H7 (cell line): ENCODE measurements around the gene SP6. TPM values are rescaled to one million over a fixed set of nuclear protein-coding genes. Genes with fewer than 3 reads are reported as not detected.

Experiments used
- total RNA-seq: library from RNA; depleted of rRNA; stranded (reverse); fragments of >200 nt; shearing (Covaris generic); gene quantifications from 2 replicates; pipeline ENCODE4 v1.2.3, GENCODE V29; 2014; rRNA removed

SP6 gene
- total RNA-seq, 1 experiment from 2014 or later = 0.10 TPM

Other genes starting within 250 kb of the SP6 start
- 389 and 429 TPM in 2 replicates for gene KPNB1, start 201.2 kb downstream of the SP6 start, total RNA-seq
- 13.9 and 16.3 TPM in 2 replicates for gene TBKBP1, start 157.0 kb downstream of the SP6 start, total RNA-seq
- gene TBX21, start 117.9 kb downstream of the SP6 start, total RNA-seq = not detected in 2 replicates
- 11.3 and 21.8 TPM in 2 replicates for gene OSBPL7, start 29.4 kb downstream of the SP6 start, total RNA-seq
- gene MRPL10, start 19.6 kb downstream of the SP6 start, total RNA-seq = 138 and 156 TPM in 2 replicates
- gene LRRC46, start 19.5 kb downstream of the SP6 start, total RNA-seq = 0.21 and 0.30 TPM in 2 replicates
- 35.5 and 48.6 TPM in 2 replicates for gene SCRN2, start 9.9 kb downstream of the SP6 start, total RNA-seq
- 2.7 and 3.2 TPM in 2 replicates for gene SP2, start 45.1 kb upstream of the SP6 start, total RNA-seq
- 8.9 and 12.9 TPM in 2 replicates for gene PNPO, start 90.4 kb upstream of the SP6 start, total RNA-seq
- gene PRR15L, start 106.7 kb upstream of the SP6 start, total RNA-seq = 0.10 TPM in 1 of 2 replicates, not detected in the other
- 63.9 and 79.1 TPM in 2 replicates for gene CDK5RAP3, start 120.0 kb upstream of the SP6 start, total RNA-seq
- gene COPZ2, start 186.6 kb upstream of the SP6 start, total RNA-seq = not detected in 2 replicates
- gene NFE2L1, start 197.2 kb upstream of the SP6 start, total RNA-seq = 89.5 and 114 TPM in 2 replicates